ENCODE results near the gene DLK1.

Gene DLK1

GRCh38 chr14:100698666-100699448 is 27.8 kb upstream of the DLK1 start:
- TF ChIP-seq, protein P1, sequence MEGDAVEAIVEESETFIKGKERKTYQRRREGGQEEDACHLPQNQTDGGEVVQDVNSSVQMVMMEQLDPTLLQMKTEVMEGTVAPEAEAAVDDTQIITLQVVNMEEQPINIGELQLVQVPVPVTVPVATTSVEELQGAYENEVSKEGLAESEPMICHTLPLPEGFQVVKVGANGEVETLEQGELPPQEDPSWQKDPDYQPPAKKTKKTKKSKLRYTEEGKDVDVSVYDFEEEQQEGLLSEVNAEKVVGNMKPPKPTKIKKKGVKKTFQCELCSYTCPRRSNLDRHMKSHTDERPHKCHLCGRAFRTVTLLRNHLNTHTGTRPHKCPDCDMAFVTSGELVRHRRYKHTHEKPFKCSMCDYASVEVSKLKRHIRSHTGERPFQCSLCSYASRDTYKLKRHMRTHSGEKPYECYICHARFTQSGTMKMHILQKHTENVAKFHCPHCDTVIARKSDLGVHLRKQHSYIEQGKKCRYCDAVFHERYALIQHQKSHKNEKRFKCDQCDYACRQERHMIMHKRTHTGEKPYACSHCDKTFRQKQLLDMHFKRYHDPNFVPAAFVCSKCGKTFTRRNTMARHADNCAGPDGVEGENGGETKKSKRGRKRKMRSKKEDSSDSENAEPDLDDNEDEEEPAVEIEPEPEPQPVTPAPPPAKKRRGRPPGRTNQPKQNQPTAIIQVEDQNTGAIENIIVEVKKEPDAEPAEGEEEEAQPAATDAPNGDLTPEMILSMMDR (IDR thresholded peaks at IDR 0.05; ENCODE audit: low read depth, low read length), result no peak
- DNase-seq (ENCODE audit: extremely low read depth, low read depth), result no peak

DNA sequence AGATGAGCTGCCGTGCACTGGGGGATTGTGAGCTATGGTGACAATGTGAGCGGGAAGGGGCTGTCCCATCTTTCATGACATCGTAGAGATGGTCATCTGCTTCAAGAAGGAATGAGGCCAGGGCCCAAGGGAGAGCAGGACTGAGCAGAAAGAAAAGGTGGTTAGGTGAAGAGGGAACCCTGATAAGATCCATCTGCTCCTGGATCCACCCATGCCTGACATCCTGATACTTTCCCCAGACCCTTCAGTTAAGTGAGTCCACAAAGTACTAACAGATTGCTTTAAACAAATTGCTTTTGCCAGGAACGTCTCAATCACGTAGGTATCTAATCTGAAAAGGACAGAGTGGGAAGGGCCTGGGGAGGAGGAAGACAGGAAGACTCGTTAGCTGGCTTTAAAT is 25.4 kb upstream of the DLK1 start:
- TF ChIP-seq, protein P1 (IDR thresholded peaks at IDR 0.05; ENCODE audit: low read depth, low read length), result no peak
- DNase-seq (ENCODE audit: extremely low read depth, low read depth), result no peak

- TF ChIP-seq, protein P1 (IDR thresholded peaks at IDR 0.05; ENCODE audit: low read depth, low read length), result no peak
- DNase-seq (ENCODE audit: extremely low read depth, low read depth), result no peak
Observed at GRCh38 chr14:100702590-100702989, 24.1 kb upstream of the DLK1 start.

- TF ChIP-seq, protein P1 (IDR thresholded peaks at IDR 0.05; ENCODE audit: low read depth, low read length), result no peak
- DNase-seq (ENCODE audit: extremely low read depth, low read depth), result no peak
Observed at GRCh38 chr14:100703386-100704220, 23.1 kb upstream of the DLK1 start.

- TF ChIP-seq, protein P1 (IDR thresholded peaks at IDR 0.05; ENCODE audit: low read depth, low read length), result no peak
- DNase-seq (ENCODE audit: extremely low read depth, low read depth), result no peak
Observed at GRCh38 chr14:100706200-100706599, 20.5 kb upstream of the DLK1 start.

- DNase-seq (ENCODE audit: extremely low read depth, low read depth), result no peak
- TF ChIP-seq, protein P1 (IDR thresholded peaks at IDR 0.05; ENCODE audit: low read depth, low read length), result no peak
Observed at GRCh38 chr14:100706860-100707259, 19.8 kb upstream of the DLK1 start.
